GM21529 (cell line): ENCODE data around the gene SALL1.

ENCODE experiments used
- ATAC-seq: cut with Tn5 transposase; IDR thresholded peaks from one replicate; pipeline ENCODE4 v1.9.1; 2021; ENCODE audit not compliant: unreplicated experiment

SALL1 gene

GRCh38 chr16:51157698-51158097, 6.6 kb upstream of the SALL1 start:
- ATAC-seq, result no peak

- ATAC-seq, result no peak
Measured at GRCh38 chr16:51156807-51157200, 5.7 kb upstream of the SALL1 start.

GRCh38 chr16:51155820-51156806, 5.0 kb upstream of the SALL1 start:
- no peak for ATAC-seq

- ATAC-seq, result no peak
Measured at GRCh38 chr16:51155199-51155607, 4.1 kb upstream of the SALL1 start.

GRCh38 chr16:51154271-51155171, 3.5 kb upstream of the SALL1 start:
- no peak for ATAC-seq

GRCh38 chr16:51153577-51154031, 2.5 kb upstream of the SALL1 start:
- ATAC-seq, result no peak

- no peak for ATAC-seq
Measured at GRCh38 chr16:51152691-51153576, 1.9 kb upstream of the SALL1 start.

- no peak for ATAC-seq
Measured at GRCh38 chr16:51151961-51152663, 1.0 kb upstream of the SALL1 start.

- no peak for ATAC-seq
Measured at GRCh38 chr16:51151435-51151960, 428 bp upstream of the SALL1 start.

GRCh38 chr16:51150165-51150887, 744 bp downstream of the SALL1 start:
- ATAC-seq, result no peak

GRCh38 chr16:51149721-51150164, 1.3 kb downstream of the SALL1 start:
- ATAC-seq, result no peak

- no peak for ATAC-seq
Measured at GRCh38 chr16:51149251-51149661, 1.8 kb downstream of the SALL1 start.

- no peak for ATAC-seq
Measured at GRCh38 chr16:51148678-51149228, 2.3 kb downstream of the SALL1 start.

GRCh38 chr16:51147776-51148677, 3.0 kb downstream of the SALL1 start:
- ATAC-seq, result no peak

- no peak for ATAC-seq
Measured at GRCh38 chr16:51146256-51146924, 4.7 kb downstream of the SALL1 start.

GRCh38 chr16:51144203-51144602, 6.9 kb downstream of the SALL1 start:
- no peak for ATAC-seq
